Anterior cingulate cortex (tissue), 58 donors: Measurements from ENCODE around the gene TMEM8B.

Source experiments
- DNase-seq, 58 donors: peaks; one replicate each; lab custom pipeline; 2025; lab: John Stamatoyannopoulos, UW

TMEM8B gene

GRCh38 chr9:35835766-35836165 is 6.7 kb downstream of the TMEM8B start:
- no peak for DNase-seq

- no peak for DNase-seq
These were observed 7.6 kb downstream of the TMEM8B start for GRCh38 chr9:35836595-35836994.

- DNase-seq = no peak
These were observed 10.9 kb downstream of the TMEM8B start for GRCh38 chr9:35839926-35840325.

- DNase-seq = no peak
These were observed 12.0 kb downstream of the TMEM8B start for GRCh38 chr9:35840881-35841644.

GRCh38 chr9:35841645-35841900 is 12.5 kb downstream of the TMEM8B start:
- no peak for DNase-seq

- DNase-seq = no peak
These were observed 13.2 kb downstream of the TMEM8B start for GRCh38 chr9:35842020-35842745.

- no peak for DNase-seq
These were observed 13.8 kb downstream of the TMEM8B start for GRCh38 chr9:35842795-35843194.

- peak in 21 of 58 donors; percentile 6 to 71 (median 19) for DNase-seq
These were observed 15.7 kb downstream of the TMEM8B start for GRCh38 chr9:35844628-35845270.

GRCh38 chr9:35845824-35846771 is 17.1 kb downstream of the TMEM8B start:
- DNase-seq = no peak

- peak in 29 of 58 donors; percentile 11 to 82 (median 43) for DNase-seq
These were observed 19.0 kb downstream of the TMEM8B start for GRCh38 chr9:35847792-35848572.

- DNase-seq = no peak
These were observed 23.3 kb downstream of the TMEM8B start for GRCh38 chr9:35852267-35852815.

- no peak for DNase-seq
These were observed 24.1 kb downstream of the TMEM8B start for GRCh38 chr9:35852876-35853865.

GRCh38 chr9:35854091-35854762 is 25.2 kb downstream of the TMEM8B start:
- DNase-seq = no peak

- no peak for DNase-seq
These were observed 27.2 kb downstream of the TMEM8B start for GRCh38 chr9:35856206-35856605.

- no peak for DNase-seq
These were observed 27.9 kb downstream of the TMEM8B start for GRCh38 chr9:35856882-35857281.

GRCh38 chr9:35858458-35858857 is 29.4 kb downstream of the TMEM8B start:
- no peak for DNase-seq

- peak in 13 of 58 donors; percentile 8 to 54 (median 26) for DNase-seq
These were observed 30.4 kb downstream of the TMEM8B start for GRCh38 chr9:35859310-35859989.
